Activated CD4-positive, alpha-beta T cell treated with anti-CD3 and anti-CD28 coated beads for 24 hours (primary cell): ENCODE data around the gene NSUN3.
"Not testable (repeated sequence)": the region's sequence is repeated elsewhere in the genome, so short reads cannot be mapped to it uniquely, and the experiment has no call there.

ENCODE experiments used
- DNase-seq, 2 donors: peaks; one replicate each; pipeline ENCODE4 v3.0.0-alpha.2; 2020; ENCODE audit warnings: low read depth in 2 of 2

Gene NSUN3

GRCh38 chr3:94062513-94063404, at the start of gene NSUN3, which contains the start of gene DHFR2:
Gene NSUN3, plus strand, starts transcription at chr3:94063061. Its CDS starts 66 bp downstream, at chr3:94063127.
Gene DHFR2, minus strand, starts transcription at chr3:94062916. Its CDS starts 1,405 bp downstream, at chr3:94061511.
- peak; percentile 64 to 72 for DNase-seq

DNA sequence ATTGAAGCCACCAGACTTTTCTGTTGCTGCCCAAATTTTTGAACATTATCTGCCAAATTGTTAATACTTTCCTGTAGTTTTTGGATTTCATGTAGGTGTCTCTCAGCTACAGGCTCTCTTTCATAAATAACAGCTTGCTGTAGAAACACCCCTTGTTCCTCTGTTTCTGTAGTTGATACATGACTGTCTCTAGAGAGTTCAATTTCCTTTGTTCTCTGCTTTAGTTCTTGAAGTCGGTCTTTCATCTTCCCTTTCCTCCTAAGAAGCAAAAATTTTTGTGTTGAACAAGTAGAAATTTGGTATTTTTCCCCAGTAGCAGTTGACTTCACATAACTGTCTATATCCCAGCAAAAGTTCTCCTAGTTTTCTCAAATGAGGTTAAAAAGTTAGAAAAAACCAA, 47.8 kb upstream of the NSUN3 start:
- DNase-seq, result no peak

- no peak for DNase-seq
Observed at GRCh38 chr3:94019659-94020058, 43.2 kb upstream of the NSUN3 start.

- DNase-seq, result no peak
Observed at GRCh38 chr3:94020293-94020692, 42.6 kb upstream of the NSUN3 start.

DNA sequence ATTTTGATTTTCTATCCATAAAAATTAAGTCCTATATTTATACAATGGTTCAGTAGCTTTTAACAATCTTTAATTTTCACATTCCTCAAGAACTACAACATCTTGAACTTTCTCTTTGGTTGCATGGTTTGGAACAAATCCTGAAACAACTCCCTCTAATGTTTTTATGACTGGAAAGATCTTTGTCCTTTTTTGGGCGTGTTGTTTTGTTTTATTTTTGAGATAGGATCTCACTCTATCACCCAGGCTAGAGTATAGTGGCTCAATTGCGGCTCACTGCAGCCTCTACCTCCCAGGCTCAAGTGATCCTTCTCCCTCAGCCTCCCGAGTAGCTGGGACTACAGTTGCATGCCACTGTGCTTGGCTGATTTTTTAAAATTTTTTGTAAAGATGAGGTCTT, 38.5 kb upstream of the NSUN3 start:
- no peak for DNase-seq

DNA sequence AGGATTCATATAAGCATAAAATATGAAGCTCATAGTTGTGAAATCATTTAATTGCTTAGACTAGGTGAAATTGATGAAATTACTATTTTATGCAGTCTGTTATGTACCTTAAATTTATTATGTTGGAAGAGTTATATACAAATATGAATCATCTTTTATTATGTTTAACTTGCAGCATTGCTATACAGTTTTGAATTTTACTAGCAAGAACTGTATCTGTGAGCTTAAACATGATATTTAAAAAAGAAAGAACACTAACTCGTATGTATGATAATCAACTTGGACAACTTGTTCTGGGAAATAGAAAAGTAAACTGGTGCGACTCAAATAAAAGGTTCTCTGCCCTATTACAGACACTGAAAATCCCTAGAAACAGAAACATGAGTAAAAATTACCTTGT, 36.2 kb upstream of the NSUN3 start:
- DNase-seq, result no peak

DNA sequence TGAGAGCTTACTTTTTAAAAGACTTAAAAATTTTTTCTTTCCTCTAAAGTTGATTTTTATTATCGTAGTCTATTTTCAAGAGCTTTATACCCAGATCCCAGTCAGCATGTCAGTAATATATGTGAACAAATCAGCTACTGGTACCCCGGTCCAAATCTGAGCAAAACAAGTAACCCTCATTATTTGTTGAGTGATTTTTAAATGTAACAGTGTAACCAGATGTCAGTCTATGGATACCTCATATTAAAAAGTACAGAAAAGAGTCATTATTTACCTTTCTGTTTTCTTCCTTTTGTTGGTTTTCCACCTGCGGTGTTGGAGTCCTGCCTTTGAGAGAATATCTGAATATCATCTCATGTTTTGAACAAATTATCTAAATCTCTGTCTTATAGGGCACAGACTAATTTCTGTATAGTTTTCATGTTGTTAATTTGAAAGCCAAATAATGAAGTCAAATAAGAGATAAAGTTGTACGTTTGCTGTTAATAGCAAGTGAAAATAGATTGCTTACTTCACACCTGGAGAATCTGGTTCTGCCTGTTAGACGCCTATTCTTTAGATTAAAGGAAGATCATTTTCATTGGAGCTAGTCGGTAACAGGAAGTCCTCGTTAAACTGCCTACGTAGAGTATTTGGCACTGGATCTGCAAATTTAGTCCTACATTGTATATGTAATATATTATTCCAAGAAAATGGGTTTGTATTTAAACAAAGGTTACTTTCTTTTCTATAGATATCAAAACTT, 34.6 kb upstream of the NSUN3 start, which contains the start of gene STX19:
TSS of gene STX19 (minus strand) at position 505 of the 745 bp plus-strand sequence. CDS start 13,328 bp downstream, outside the sequence.
- no peak for DNase-seq

GRCh38 chr3:94036909-94037507, 25.9 kb upstream of the NSUN3 start:
- no peak for DNase-seq

- DNase-seq, result no peak
Observed at GRCh38 chr3:94043285-94043684, 19.6 kb upstream of the NSUN3 start.

DNA sequence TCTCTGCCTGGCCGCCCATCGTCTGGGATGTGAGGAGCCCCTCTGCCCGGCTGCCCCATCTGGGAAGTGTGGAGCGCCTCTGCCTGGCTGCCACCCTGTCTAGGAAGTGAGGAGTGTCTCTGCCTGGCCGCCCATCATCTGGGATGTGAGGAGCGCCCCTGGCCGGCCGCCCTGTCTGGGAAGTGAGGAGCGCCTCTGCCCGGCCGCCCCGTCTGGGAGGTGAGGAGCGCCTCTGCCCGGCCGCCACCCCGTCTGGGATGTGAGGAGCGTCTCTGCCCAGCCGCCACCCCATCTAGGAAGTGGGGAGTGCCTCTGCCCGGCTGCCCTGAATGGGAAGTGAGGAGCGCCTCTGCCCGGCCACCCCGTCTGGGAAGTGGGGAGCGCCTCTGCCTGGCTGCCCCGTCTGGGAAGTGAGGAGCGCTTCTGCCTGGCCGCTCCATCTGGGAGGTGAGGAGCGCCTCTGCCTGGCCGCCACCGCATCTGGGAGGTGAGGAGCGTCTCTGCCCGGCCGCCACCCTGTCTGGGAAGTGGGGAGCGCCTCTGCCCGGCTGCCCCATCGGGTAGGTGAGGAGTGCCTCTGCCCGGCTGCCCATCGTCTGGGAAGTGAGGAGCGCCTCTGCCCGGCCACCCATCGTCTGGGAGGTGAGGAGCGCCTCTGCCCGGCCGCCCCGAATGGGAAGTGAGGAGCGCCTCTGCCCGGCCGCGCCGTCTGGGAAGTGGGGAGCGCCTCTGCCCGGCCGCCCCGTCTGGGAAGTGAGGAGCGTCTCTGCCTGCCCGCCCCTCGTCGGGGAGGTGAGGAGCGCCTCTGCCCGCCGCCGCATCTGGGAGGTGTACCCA, 18.5 kb upstream of the NSUN3 start:
- DNase-seq, result not testable (repeated sequence)

- DNase-seq, result no peak
Observed at GRCh38 chr3:94046533-94046932, 16.3 kb upstream of the NSUN3 start.

- DNase-seq, result no peak
Observed at GRCh38 chr3:94049267-94049666, 13.6 kb upstream of the NSUN3 start.

DNA sequence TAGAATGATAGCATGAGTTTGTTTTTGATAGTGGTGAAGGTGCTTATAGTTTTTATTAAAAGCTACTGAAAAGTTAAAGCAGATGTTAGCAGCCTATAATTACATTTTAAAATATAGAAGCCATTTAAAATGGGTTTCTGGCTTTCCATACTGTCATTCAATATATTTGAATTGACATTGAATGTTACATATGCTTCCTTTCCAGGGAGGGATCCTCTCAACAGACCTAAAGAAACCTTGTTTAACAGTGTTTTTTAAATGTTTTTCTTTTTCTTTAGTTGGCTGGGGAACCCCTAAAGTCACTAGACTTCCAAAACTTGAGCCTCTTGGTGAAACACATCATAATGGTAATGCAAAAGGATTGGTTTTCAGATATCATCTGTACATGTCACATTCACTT, 12.3 kb upstream of the NSUN3 start:
- no peak for DNase-seq

- DNase-seq, result no peak
Observed at GRCh38 chr3:94061297-94061696, 1.6 kb upstream of the NSUN3 start.

DNA sequence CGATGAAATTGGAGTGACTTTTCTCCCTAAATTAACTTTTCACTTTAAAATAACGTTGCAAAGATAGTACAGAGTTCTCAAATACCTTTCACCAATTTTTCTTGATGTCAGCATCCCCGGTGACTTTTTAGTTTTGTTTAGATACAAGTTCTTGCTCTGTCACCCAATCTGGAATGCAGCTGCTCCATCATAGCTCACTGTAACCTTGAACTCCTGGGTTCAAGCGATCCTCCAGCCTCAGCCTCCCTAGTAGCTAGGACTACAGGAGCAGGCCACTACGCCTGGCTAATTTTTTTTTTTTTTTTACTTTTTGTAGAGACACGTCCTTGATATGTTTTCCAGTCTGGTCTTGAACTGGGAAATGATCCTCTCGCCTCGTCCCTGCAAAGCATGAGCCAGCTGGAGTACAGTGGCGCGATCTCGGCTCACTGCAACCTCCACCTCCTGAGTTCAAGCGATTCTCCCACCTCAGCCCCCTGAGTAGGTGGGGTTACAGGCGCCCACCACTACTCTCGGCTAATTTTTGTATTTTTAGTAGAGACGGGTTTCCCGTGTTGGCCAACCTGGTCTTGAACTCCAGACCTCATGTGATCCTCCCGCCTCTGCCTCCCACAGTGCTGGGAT, 747 bp downstream of the NSUN3 start:
- DNase-seq, result no peak

- no peak for DNase-seq
Observed at GRCh38 chr3:94064243-94064860, 1.5 kb downstream of the NSUN3 start.

GRCh38 chr3:94065122-94065521, 2.3 kb downstream of the NSUN3 start:
- DNase-seq, result no peak

DNA sequence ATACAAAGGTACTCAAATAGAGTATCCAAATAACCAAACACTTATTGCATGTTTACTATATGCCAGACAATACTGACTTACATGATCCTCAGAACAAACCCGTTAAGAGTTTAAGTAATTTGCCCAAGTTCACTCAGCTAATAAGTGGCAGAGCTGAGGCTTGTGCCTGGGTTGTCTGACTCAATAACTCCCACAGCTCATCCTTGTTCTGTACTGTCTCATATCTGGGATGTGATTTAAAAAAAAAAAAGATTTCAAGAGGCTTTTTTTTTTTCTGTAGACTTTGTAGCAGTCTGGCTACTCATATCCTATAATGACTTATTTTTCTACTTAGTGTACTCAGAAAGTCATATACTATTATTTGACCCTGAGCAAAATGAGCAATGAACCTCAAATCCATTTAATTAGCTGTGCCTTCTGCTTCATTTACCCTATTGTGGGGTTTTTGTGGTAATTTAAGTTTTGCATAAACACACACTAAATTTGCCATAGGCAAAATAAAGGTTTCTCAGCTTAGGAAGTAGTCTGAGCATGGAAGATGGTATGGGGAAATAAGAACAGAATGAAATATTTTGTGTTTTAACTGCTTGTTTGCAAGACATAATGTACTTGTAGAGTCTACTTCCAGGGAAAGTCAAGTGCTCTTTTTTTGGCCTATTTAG, 3.1 kb downstream of the NSUN3 start:
- DNase-seq, result no peak

DNA sequence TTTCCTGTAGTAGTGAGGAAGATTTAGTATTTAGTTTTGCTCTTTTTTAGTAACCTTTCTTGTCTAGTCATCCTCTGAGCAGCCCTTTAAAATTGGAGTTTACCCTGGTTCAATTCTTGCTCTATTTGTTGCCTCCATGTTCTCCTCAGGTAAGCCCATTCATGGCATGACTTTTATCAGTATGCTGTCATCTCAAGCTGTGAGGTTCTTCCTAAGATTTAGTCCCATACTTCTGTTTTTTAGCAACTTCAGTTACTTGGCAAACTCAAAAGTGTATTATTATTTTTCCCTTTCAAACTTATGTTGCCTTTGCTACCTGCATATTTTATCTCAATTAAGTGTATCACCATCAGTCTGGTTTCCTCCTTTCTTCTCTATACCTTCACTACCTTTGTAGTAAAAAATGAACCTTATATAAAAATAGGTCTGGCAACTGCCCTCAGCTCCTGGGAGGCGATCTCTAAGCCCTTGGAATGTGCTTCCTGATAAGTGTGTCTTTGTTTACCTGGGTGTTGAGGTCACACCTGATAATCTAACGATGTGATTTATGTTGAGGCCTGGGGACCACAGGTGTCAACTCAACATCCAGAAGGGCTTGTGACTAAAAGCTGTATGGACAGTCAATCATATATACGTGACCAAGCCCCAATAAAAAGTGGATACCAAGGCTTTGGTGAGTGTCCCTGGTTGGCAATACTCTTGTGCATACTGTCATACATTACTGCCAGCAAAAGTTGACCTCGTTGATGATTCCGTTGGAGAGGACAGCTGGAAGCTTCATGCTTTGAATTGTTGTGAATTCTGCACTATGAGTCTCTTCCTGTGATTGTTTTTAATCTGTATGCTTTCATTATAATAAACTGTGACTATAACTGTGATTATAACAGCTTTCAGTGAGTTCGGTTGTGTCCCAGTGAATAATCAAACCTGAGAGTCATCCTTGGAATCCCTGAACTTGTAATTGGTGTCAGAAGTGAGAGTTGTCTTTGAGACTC, 3.9 kb downstream of the NSUN3 start:
- no peak for DNase-seq
